ENCODE data around the gene GAST.

DNA sequence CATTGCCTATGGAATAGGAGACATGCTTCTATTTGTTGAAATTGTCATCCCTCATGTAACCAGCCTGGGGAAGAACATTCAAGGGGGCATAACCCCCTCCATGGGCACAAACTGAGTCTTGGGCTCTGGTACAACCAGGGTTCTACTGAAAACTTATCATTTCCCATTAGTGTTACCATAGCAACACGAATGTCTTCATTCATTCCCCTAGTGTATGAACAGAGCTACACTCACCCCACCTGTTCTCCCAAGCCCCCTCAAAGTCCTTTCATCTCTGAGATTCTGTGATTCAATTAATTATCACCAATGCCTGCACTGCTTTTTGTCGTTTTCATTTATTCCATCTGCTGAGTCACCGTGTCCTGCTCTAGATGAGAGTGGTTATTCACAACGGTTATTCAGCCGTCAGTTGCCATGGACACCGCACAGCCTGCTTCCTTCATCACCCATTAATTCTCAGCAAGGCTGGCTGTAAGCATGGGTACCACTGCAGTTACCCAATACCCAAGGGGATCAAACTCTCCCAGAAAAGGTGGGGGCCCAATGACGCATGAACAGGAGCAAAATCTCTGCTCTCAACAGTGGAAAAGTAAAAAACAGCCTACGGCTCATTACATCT is 1.6 kb upstream of the GAST start:
- TF ChIP-seq, protein P1, sequence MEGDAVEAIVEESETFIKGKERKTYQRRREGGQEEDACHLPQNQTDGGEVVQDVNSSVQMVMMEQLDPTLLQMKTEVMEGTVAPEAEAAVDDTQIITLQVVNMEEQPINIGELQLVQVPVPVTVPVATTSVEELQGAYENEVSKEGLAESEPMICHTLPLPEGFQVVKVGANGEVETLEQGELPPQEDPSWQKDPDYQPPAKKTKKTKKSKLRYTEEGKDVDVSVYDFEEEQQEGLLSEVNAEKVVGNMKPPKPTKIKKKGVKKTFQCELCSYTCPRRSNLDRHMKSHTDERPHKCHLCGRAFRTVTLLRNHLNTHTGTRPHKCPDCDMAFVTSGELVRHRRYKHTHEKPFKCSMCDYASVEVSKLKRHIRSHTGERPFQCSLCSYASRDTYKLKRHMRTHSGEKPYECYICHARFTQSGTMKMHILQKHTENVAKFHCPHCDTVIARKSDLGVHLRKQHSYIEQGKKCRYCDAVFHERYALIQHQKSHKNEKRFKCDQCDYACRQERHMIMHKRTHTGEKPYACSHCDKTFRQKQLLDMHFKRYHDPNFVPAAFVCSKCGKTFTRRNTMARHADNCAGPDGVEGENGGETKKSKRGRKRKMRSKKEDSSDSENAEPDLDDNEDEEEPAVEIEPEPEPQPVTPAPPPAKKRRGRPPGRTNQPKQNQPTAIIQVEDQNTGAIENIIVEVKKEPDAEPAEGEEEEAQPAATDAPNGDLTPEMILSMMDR (IDR thresholded peaks at IDR 0.05) = no peak
- no peak for TF ChIP-seq POLR2A (IDR thresholded peaks at IDR 0.05)

Data from prostate gland (tissue), 2 donors.